ENCODE data around the gene BTBD1.
A peak's percentile ranks its signal among the peaks of the same experiment; 100 is the strongest.
"Not testable (repeated sequence)": the region's sequence is repeated elsewhere in the genome, so short reads cannot be mapped to it uniquely, and the experiment has no call there.

The BTBD1 gene

GRCh38 chr15:83053151-83053550 lies 13.9 kb downstream of the BTBD1 start:
- no peak for DNase-seq

DNA sequence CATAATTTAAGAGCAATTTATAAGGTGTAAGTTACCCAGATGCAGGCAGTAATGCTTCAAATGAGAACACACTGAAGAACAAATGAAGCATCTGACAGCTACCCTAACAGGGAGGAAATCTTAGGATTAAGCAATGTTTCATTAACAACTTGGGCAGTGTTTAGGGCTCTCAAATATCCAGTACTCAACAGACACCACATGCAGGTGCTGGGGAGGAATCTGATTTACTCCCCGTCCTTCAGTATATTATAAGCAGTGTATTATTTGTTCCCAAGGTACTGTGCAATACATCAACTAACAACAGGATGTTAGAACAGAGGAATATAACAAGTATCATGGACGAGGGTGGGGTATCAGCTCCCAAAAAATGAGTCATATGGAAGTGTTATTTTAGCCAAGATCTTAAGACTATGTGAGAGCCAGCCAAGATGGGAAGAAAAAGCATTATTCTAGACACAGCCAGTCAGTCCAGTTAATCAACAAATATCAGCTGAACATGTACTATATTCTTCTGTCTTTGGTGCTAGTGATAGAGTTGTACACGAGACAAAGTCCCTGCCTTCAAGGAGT lies 20.4 kb downstream of the BTBD1 start:
- no peak for DNase-seq

DNA sequence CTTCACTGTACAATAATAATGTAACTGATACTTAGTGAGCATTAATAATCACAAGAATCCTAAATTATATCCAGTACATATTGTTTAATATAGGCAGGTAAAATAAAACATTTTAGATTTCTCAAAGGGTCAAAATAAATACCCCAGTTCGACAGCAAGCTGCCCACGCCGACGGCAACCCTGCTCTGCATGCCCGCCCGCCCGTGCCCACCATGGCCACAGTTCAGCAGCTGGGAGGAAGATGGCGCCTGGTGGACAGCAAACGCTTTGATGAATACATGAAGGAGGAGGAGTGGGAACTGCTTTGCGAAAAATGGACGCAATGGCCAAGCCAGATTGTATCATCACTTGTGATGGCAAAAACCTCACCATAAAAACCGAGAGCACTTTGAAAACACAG lies 22.9 kb downstream of the BTBD1 start:
- DNase-seq = no peak

DNA sequence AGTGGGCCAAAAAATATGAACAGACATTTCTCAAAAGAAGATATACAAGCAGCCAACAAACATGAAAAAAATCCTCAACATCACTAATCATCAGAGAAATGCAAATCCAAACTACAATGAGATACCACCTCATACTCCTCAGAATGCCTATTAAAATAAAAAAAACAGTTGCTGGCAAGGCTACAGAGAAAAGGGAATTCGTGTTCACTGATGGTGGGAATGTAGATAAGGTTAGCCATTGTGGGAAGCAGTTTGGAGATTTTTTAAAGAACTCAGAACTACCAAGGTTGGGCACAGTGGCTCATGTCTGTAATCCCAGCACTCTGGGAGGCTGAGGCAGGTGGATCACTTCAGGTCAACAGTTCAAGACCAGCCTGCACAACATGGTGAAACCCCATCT lies 27.8 kb downstream of the BTBD1 start:
- DNase-seq = no peak

GRCh38 chr15:83036253-83036652 lies 30.8 kb downstream of the BTBD1 start:
- no peak for DNase-seq

DNA sequence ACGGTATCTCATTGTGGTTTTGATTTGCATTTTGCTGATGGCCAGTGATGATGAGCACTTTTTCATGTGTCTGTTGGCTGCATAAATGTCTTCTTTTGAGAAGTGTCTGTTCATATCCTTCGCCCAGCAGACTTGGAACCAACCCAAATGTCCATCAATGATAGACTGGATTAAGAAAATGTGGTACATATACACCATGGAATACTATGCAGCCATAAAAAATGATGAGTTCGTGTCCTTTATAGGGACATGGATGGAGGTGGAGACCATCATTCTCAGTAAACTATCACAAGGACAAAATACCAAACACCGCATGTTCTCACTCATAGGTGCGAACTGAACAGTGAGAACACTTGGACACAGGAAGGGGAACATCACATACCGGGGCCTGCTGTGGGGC lies 35.8 kb downstream of the BTBD1 start:
- DNase-seq = not testable (repeated sequence)

DNA sequence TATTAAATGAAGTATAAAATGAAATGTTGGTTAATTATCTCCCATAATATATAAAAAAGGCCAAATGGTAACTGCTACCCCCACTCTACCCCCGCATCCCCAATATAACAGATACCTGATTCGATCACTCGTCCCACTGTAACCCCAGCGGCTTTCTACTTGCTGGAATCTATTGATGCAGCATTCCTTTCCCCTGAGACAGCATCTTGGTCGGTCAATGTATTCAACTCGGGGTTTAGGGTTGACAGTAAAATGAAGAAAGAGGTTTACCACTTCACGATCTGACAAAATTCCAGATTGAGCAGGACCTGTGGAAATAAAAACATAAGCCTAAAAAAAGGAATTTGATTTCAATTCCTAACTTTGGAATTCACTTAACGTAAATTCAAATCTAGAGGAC lies 37.0 kb downstream of the BTBD1 start:
- DNase-seq = no peak

DNA sequence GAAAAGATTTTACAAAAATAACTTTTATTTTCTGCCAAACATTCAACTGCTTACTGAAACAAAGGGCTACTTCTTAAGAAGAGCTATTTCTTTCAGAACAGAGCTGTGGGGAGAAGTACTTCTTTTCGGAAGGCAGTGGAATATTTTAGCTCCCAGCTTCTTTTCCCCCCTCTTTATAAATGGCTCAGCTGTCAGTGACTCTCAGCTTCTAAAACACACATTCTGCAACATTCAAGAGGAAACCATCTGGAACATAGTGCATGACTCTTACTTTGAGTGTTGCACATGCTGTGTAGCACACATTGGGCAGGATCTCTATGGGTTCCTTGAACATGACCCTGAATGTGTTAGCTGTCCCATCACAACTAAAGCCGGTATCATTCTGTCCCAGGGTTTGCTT lies 48.6 kb downstream of the BTBD1 start:
- DNase-seq = no peak

DNA sequence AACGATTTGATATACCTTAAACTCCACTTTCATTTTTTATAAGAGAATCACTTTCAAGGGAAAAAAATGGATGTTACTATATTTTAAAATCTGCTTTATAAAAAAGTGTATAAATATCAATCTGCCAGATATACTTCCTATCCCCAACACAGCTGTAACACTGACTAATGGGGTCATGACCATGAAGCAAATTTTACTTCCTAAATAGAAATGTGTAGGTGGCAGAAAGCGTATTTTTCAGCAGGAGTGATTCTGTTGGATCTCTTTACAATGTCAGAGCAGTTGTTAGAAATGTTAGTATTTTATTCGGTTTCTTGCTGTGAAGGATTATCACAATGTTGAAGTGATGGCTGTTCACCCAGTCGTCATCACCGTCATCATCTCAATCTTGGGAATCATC lies 50.1 kb downstream of the BTBD1 start:
- no peak for DNase-seq

DNA sequence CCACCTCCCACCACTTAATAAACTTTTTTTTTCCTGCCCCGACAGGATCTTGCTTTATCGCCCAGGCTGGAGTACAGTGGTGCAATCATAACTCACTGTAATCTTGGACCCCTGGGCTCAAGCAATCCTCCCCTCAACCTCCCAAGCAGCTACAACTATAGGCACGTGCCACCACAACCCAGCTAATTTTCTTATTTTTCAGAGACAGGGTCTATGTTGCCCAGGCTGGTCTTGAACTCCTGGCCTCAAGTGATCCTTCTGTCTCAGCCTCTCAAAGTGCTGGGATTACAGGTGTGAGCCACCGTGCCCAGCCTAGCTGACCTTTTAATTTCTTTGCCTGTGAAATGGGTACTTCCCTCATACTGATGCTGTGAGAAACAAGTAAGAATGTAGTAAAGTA lies 51.7 kb downstream of the BTBD1 start:
- no peak for DNase-seq

DNA sequence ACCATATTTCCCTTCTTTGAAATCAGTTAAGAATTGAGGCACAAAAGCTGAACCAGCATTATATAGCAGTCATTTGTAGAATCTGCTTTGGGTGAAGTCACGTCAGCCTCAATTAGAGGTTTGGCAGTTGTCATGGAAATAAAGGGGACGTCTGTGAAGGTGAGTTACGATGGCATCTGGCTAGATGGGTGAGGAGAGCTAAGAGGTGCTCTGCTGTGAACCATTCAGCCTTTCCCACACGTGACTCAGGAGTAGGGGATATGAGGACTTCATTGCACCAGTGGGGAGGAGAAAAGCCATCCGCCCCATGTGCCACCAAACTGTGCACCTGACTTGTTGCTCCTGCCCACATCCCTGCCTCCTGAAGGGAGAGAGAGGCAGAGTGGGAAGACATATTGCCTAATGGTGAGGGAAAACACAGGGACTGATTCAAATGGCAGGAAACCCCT lies 52.8 kb downstream of the BTBD1 start:
- no peak for DNase-seq

- no peak for DNase-seq
These were observed 54.4 kb downstream of the BTBD1 start for GRCh38 chr15:83012636-83013035.

DNA sequence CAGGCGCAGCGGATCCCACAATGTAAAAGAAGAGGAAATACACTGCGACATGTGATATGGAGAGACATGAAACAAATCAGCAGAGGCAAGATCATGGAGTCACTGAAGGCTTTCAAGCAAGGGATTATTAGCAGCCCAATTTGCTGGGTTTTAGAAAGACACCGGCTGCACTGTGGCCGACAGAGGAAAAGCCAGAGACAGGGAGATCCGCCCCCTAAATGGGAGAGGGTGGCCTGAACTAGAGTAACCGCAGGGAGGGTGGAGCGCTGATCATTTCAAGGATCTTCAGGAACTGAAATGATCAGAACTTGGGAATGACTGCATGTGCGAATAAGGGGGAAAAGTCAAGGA lies 55.0 kb downstream of the BTBD1 start:
- DNase-seq = no peak

DNA sequence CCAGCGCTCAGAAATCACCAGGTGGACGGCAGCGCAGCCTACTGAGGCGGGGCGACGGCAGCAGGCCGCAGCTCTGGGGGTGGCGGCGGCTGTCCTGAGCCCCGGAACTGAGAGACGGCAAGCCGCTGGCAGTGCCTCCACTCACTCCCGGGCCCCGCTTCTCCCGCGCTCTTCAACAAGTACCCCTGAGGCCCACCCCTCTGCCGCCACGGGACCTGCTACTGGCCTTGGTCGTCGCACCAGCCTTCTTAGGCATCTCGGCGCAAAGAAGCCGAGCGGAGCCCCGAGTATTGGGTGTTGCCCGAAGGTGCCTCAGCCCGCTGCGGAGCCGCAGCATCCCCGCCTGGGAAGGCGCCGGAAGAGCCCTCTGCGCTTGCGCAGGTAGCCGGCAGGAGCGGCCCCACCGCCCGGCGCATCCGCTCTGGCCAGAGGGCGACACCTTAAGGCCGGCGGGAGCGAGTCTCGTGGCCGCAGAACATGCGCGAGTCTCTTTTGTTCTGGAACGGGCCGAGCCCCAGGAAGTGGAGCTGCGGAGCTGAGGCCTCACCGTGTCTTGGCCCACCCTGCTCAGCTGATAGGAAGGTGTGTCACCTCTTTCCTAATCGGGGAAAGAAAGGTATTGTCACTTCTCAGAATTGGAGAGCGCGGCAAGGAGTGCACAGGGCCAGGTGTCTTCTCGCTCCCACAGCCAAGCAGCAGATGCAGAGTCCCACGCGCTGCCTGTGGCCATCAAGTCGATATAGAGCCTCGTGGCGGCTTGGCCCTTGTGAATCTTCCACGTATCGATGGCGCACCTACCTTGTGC lies 55.6 kb downstream of the BTBD1 start, which contains the start of gene C15orf40:
Gene C15orf40 (minus strand): TSS at position 369 of the 805 bp plus-strand sequence. CDS start 32 bp downstream, at position 337.
- peak; percentile 85 for DNase-seq

DNA sequence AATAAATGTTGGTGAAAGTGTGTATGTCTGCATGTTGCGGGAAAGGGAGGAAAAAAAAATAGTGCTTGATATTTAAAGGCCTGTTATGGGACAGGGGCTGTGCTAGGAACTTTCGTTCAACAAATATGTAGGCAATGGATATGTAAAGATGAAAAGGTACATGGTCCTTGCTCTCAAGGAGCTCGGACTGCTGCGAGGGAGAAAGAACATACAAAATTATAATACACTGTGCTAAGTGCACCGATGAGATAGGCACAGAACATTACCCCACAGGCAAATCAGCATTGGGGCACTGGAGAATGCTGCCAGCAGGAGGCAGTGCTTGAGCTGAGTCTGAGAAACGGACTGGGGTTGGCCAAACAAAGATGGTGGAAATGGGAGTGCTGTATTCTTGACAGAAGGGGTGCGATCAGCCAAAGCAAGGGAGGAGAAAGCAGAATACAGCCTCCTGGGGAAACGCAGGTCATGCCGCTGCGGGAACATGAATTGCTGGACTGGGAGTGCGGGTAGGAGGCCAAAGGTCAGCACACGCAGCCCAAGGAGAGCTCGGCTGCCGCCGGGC lies 56.3 kb downstream of the BTBD1 start:
- peak; percentile 63 for DNase-seq

DNA sequence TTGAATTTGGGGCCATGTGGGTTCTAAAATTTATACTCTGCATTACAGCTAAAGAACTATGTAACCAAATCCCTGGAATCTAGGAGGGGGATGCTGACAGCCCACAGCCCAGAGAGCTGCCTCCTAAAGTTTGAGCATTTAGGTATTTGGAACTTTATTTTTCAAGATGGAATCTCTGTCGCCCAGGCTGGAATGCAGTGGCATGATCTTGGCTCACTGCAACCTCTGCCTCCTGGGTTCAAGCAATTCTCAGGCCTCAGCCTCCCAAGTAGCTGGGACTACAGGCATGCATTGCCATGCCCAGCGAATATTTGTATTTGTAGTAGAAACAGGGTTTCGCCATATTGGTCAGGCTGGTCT lies 66.4 kb downstream of the BTBD1 start:
- DNase-seq = not testable (repeated sequence)

DNA sequence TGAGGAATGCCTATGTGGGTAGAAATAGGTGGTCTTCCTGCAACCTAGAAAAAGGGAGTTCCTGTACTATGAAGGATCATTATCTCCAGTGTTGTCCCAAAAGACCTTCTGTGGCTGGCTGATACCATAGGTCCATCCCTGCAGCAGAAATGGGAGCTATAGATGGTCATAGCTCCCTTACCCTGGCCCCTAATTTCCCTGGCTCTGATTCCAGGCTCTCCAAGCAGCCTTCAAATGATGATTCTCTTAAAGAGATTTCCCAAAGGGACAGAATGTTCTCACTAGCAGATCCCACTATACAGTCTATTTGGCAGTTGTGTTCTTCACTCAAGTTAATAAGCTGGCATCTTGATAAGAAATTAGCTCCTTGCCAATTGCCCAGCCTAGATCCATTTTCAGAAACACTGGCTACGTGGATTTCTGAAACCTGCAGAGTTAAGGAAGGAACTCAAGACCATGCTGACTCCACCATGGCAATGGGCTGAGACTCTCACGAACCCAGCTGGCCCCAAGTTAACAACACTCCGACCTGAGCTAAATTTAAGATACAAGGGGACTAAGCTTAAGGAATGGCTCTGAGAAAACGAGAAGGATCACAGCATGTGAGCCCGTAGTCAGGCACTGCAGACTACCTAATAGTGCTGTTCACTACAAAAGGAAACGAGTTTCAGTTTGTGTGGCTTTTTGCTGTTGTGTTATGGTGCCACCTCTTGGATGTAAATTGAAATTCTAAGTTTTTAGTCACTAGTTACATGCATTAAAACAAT lies 67.0 kb downstream of the BTBD1 start:
- DNase-seq = peak; percentile 37

GRCh38 chr15:82999426-82999825 lies 67.6 kb downstream of the BTBD1 start:
- no peak for DNase-seq

DNA sequence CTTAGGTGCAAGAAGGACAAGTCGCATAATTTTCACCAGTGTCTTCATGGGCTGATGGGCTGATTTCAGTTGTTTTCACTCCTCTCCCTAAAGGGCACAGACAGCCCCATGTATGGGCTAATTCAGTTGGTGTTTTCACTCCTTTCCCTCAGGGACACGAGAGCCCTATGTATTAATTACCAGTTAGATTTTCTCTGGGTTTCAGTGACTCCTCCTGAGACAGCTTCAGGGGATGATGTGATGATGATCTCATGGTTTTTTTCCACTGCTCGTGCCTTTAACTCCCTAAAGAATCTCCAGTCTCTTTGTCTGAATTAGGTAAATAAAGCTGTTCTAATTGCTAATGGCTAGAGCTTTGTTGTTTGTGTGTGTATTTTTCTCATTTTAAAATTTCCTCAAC lies 71.1 kb downstream of the BTBD1 start:
- no peak for DNase-seq

GRCh38 chr15:82995076-82995475 lies 72.0 kb downstream of the BTBD1 start:
- no peak for DNase-seq

- no peak for DNase-seq
These were observed 73.9 kb downstream of the BTBD1 start for GRCh38 chr15:82993144-82993543.

GRCh38 chr15:82992436-82992998 lies 74.5 kb downstream of the BTBD1 start:
- DNase-seq = no peak

- DNase-seq = no peak
These were observed 80.6 kb downstream of the BTBD1 start for GRCh38 chr15:82986442-82986780.
